Dendritic cell treated with granulocyte-macrophage colony-stimulating factor and Interleukin-4, amounts not matched to agents 40 ng/mL and 50 ng/mL, for 4 days (primary cell): ENCODE results near the gene SART3.

Experiments used
- H3K27ac Mint-ChIP-seq: one replicate; pipeline ENCODE4 v1.8.0; 2022; ENCODE audit warnings: mild to moderate bottlenecking, mixed read lengths
- H3K27me3 Mint-ChIP-seq: one replicate; pipeline ENCODE4 v1.8.0; 2022; ENCODE audit warnings: mild to moderate bottlenecking, mixed read lengths
- H3K36me3 Mint-ChIP-seq: one replicate; pipeline ENCODE4 v1.8.0; 2022; ENCODE audit warnings: low read depth, mixed read lengths
- H3K4me1 Mint-ChIP-seq: one replicate; pipeline ENCODE4 v1.8.0; 2022; ENCODE audit warnings: low read depth, mixed read lengths
- H3K4me3 Mint-ChIP-seq: one replicate; pipeline ENCODE4 v1.8.0; 2022; ENCODE audit warnings: mild to moderate bottlenecking, moderate library complexity, mixed read lengths
- H3K9me3 Mint-ChIP-seq: one replicate; pipeline ENCODE4 v1.8.0; 2022; ENCODE audit warnings: mixed read lengths
- intact Hi-C: fragments of 100-400 bp; cut with micrococcal nuclease; formaldehyde crosslinking; loops from one replicate; pipeline ENCODE4 v1.15.0; 2022

SART3 gene

DNA sequence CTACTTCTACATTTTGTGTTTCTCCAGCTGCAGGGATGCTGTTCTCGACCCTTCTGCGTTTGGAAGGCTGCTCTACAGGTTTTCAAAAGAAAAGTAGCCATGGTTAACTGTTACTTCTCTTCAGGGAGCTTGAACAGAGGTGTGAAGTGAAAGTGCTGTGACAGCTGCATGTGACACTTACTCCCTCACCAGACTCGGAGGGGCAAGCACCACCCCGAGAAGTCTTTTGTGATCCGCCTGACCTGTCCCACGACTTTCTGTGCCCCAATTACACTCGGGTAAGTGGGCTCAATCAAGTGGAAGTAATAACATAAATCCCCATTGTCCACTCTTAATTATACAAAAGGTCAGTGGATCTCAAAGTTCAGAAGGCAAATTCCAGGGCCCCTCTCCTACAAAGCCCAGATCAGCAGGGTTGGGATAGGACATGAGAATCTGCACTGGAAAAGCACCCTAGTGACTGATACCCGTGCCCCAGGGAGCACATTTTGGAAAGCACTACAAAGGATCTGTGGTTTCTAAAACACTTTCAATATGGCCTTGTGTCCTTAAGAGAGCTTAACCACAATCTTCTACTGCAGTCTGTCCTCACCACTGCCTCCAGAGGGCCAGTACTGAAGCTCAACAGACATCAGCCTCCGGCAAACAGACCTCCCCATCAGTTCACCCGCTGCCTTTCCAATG is 34.3 kb downstream of the SART3 start:
- Mint-ChIP-seq H3K27me3 (no peaks in the 10 kb centered on the region), H3K4me3 (no peak overlapping the region), H3K36me3 (peaks cover 100% of the 10 kb centered on the region), H3K27ac (no peak overlapping the region), H3K9me3 (no peaks in the 10 kb centered on the region), H3K4me1 (no peaks in the 10 kb centered on the region)
- intact Hi-C loops: no loop called here

DNA sequence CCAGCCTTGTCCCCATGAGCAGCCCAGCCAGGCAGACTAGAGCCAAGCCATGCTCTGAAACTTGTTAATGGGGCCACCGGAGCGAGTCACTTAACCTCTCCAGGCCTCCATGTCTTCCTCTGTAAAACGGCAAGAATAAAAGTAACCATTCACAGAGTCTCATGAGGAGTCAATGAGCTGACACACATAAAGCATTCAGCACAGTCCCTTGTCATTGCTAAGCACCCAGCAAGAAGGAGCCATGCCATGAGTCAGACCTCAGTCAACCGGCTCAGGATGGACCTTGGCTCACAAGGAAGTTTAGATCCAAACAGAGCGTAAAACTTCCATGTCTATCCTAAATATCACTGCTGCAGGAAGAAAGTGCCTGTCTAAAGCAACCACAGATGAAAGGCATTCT is 35.3 kb downstream of the SART3 start:
- H3K4me1 Mint-ChIP-seq: no peaks in the 10 kb centered on the region
- intact Hi-C loops: no loop called here
- H3K4me3 Mint-ChIP-seq: no peak overlapping the region
- no peaks in the 10 kb centered on the region for H3K9me3 Mint-ChIP-seq
- H3K27me3 Mint-ChIP-seq: no peaks in the 10 kb centered on the region
- H3K36me3 Mint-ChIP-seq: peaks cover 100% of the 10 kb centered on the region
- H3K27ac Mint-ChIP-seq: no peak overlapping the region

DNA sequence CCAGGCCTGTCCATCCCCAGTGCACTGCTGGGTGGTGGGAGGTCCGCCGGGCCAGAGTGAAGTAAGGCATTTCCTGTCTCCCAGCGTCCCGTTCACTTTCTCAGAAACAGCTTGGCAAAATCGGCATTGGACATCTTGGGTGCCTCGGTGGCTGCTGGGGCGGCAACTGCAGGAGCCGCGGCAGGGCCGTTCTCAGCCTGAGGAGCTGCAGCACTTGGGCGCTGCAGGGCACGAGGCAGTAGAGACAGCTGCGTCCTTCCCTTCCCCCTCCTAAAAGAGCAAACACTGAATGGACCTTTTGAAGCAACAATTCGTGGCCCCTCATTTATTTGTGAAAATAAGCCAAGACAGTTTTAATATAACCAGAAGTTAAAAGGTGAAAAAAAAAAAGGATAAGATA is 37.6 kb downstream of the SART3 start:
- intact Hi-C loops: no loop called here
- Mint-ChIP-seq H3K4me1 (no peaks in the 10 kb centered on the region), H3K4me3 (no peak overlapping the region), H3K27me3 (no peaks in the 10 kb centered on the region), H3K9me3 (no peaks in the 10 kb centered on the region), H3K27ac (no peak overlapping the region), H3K36me3 (peaks cover 100% of the 10 kb centered on the region)

DNA sequence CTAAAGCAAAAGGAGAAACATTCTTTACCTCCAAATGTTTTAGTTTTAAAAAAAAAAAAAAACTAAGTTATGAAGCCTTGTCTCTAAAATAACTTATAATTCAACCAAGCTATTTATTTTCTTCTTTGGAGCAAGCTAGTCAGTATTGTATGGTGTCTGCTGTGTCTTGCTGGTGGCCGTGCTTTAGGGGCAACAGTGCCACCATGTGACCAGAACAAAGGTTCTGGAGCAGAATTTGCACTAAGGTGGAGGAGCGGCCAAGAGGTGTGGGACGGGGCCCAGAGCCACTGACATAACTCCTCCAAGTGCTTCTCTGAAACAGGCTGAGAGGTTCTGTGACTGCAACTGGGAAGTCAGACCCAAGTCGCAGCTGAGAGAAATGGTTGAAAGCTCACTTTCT is 41.4 kb downstream of the SART3 start:
- Mint-ChIP-seq H3K4me3 (no peak overlapping the region), H3K4me1 (peaks cover 24% of the 10 kb centered on the region), H3K36me3 (peaks cover 87% of the 10 kb centered on the region), H3K27ac (no peak overlapping the region), H3K9me3 (no peaks in the 10 kb centered on the region), H3K27me3 (no peaks in the 10 kb centered on the region)
- intact Hi-C loops: no loop called here

DNA sequence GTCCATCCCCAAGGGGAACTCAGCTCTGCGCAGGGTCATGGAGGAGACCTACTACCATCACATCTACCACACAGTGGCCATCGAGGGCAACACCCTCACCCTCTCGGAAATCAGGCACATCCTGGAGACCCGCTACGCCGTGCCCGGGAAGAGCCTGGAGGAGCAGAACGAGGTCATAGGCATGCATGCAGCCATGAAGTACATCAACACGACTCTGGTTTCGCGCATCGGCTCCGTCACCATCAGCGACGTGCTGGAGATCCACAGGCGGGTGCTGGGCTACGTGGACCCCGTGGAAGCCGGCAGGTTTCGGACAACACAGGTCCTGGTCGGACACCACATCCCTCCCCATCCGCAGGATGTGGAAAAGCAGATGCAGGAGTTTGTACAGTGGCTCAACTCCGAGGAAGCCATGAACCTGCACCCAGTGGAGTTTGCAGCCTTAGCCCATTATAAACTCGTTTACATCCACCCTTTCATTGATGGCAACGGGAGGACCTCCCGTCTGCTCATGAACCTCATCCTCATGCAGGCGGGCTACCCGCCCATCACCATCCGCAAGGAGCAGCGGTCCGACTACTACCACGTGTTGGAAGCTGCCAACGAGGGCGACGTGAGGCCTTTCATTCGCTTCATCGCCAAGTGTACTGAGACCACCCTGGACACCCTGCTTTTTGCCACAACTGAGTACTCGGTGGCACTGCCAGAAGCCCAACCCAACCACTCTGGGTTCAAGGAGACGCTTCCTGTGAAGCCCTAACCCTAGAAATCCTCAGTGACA is 42.1 kb downstream of the SART3 start:
- peaks cover 81% of the 10 kb centered on the region for H3K36me3 Mint-ChIP-seq
- no peak overlapping the region for H3K4me3 Mint-ChIP-seq
- peaks cover 30% of the 10 kb centered on the region for H3K4me1 Mint-ChIP-seq
- H3K27me3 Mint-ChIP-seq: peaks cover 4% of the 10 kb centered on the region
- intact Hi-C loops: no loop called here
- no peaks in the 10 kb centered on the region for H3K9me3 Mint-ChIP-seq
- no peak overlapping the region for H3K27ac Mint-ChIP-seq

- Mint-ChIP-seq H3K27ac (no peak overlapping the region), H3K4me3 (no peak overlapping the region), H3K4me1 (peaks cover 30% of the 10 kb centered on the region), H3K27me3 (peaks cover 6% of the 10 kb centered on the region), H3K36me3 (peaks cover 74% of the 10 kb centered on the region), H3K9me3 (no peaks in the 10 kb centered on the region)
- intact Hi-C loops: no loop called here
These were observed 42.8 kb downstream of the SART3 start for GRCh38 chr12:108518101-108518715.

- H3K36me3 Mint-ChIP-seq: peaks cover 66% of the 10 kb centered on the region
These were observed 43.5 kb downstream of the SART3 start for GRCh38 chr12:108517288-108518100.

GRCh38 chr12:108516511-108517275 is 44.3 kb downstream of the SART3 start:
- Mint-ChIP-seq H3K9me3 (no peaks in the 10 kb centered on the region), H3K27ac (peak overlapping the region; percentile 88), H3K4me3 (no peak overlapping the region), H3K36me3 (peaks cover 58% of the 10 kb centered on the region), H3K4me1 (peaks cover 35% of the 10 kb centered on the region), H3K27me3 (peaks cover 6% of the 10 kb centered on the region)
- intact Hi-C loops: no loop called here

More at GRCh38 chr12:108517288-108518100, 43.5 kb downstream of the SART3 start:
- Mint-ChIP-seq H3K9me3 (no peaks in the 10 kb centered on the region), H3K4me3 (no peak overlapping the region), H3K27ac (no peak overlapping the region), H3K27me3 (peaks cover 6% of the 10 kb centered on the region), H3K4me1 (peaks cover 30% of the 10 kb centered on the region)
- intact Hi-C loops: no loop called here

- intact Hi-C loops: no loop called here
- Mint-ChIP-seq H3K27me3 (peaks cover 6% of the 10 kb centered on the region), H3K36me3 (peaks cover 51% of the 10 kb centered on the region), H3K4me3 (peak overlapping the region; percentile 88), H3K9me3 (no peaks in the 10 kb centered on the region), H3K4me1 (peaks cover 35% of the 10 kb centered on the region), H3K27ac (peak overlapping the region; percentile 88)
These were observed 45.1 kb downstream of the SART3 start for GRCh38 chr12:108515916-108516315.

GRCh38 chr12:108514973-108515814 is 45.8 kb downstream of the SART3 start, which contains the start of gene FICD:
TSS of gene FICD (plus strand) at chr12:108515277. CDS start at chr12:108516973, 1,696 bp downstream.
- Mint-ChIP-seq H3K36me3 (peaks cover 43% of the 10 kb centered on the region), H3K4me1 (peaks cover 35% of the 10 kb centered on the region), H3K9me3 (no peaks in the 10 kb centered on the region), H3K27ac (peak within 1 kb of the TSS; percentile 88), H3K27me3 (peaks cover 6% of the 10 kb centered on the region), H3K4me3 (peak within 1 kb of the TSS; percentile 88)
- intact Hi-C loops: loop anchor here (5.0 kb wide), 2 partner anchors 283 to 598 kb away; no protein-coding TSS in a partner anchor

- Mint-ChIP-seq H3K27me3 (peaks cover 6% of the 10 kb centered on the region), H3K36me3 (peaks cover 37% of the 10 kb centered on the region), H3K27ac (peak overlapping the region; percentile 88), H3K4me1 (peaks cover 35% of the 10 kb centered on the region), H3K9me3 (no peaks in the 10 kb centered on the region), H3K4me3 (peak overlapping the region; percentile 88)
- intact Hi-C loops: loop anchor here (5.0 kb wide), 2 partner anchors 282 to 597 kb away; no protein-coding TSS in a partner anchor
These were observed 46.5 kb downstream of the SART3 start for GRCh38 chr12:108514468-108514972.
